Fibroblast of mammary gland (primary cell): ENCODE data around the gene SLC6A17.

Experiments
- DNase-seq: peaks from one replicate; pipeline ENCODE4 v3.0.0-alpha.2; 2010; ENCODE audit warnings: low read depth
- H3K4me3 ChIP-seq: 2 replicates; pipeline ENCODE4 v1.5.1; 2011; ENCODE audit warnings: low read depth, mild to moderate bottlenecking, low read length, moderate library complexity; ENCODE audit not compliant: control insufficient read depth
- TF ChIP-seq, protein P1 (sequence below): conservative IDR thresholded peaks from 2 replicates; pipeline ENCODE4 v1.5.1; 2011; ENCODE audit warnings: low read depth, low read length, inconsistent platforms; ENCODE audit not compliant: control insufficient read depth, insufficient read depth

SLC6A17 gene

DNA sequence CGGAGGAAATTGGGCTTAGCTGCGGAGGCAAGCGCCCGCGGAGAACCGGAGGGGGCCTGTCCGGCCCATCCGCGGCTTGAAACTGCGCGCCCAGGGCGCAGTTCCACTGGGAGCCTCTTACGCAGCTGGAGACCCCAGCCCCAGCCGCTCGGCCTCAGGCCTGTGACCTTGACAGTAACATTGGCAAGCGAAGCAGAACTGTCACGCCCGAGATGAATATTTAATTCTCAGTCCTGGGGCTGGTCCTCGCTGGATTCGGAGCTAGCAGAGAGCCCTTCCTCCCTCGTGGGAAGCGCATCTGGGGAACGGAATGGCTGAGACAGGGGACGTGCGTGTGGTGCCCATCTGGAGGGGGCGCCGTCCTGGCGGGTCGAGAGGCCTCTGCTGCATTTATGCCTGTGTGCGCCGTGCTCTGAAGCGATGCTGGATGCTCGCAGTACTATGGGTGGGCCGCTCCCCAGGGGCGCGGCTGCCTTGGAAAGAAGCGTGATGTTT, 928 bp downstream of the SLC6A17 start:
- TF ChIP-seq, protein P1, sequence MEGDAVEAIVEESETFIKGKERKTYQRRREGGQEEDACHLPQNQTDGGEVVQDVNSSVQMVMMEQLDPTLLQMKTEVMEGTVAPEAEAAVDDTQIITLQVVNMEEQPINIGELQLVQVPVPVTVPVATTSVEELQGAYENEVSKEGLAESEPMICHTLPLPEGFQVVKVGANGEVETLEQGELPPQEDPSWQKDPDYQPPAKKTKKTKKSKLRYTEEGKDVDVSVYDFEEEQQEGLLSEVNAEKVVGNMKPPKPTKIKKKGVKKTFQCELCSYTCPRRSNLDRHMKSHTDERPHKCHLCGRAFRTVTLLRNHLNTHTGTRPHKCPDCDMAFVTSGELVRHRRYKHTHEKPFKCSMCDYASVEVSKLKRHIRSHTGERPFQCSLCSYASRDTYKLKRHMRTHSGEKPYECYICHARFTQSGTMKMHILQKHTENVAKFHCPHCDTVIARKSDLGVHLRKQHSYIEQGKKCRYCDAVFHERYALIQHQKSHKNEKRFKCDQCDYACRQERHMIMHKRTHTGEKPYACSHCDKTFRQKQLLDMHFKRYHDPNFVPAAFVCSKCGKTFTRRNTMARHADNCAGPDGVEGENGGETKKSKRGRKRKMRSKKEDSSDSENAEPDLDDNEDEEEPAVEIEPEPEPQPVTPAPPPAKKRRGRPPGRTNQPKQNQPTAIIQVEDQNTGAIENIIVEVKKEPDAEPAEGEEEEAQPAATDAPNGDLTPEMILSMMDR, result no peak
- peak; percentile 8 for DNase-seq
- no peak overlapping the region for H3K4me3 ChIP-seq

DNA sequence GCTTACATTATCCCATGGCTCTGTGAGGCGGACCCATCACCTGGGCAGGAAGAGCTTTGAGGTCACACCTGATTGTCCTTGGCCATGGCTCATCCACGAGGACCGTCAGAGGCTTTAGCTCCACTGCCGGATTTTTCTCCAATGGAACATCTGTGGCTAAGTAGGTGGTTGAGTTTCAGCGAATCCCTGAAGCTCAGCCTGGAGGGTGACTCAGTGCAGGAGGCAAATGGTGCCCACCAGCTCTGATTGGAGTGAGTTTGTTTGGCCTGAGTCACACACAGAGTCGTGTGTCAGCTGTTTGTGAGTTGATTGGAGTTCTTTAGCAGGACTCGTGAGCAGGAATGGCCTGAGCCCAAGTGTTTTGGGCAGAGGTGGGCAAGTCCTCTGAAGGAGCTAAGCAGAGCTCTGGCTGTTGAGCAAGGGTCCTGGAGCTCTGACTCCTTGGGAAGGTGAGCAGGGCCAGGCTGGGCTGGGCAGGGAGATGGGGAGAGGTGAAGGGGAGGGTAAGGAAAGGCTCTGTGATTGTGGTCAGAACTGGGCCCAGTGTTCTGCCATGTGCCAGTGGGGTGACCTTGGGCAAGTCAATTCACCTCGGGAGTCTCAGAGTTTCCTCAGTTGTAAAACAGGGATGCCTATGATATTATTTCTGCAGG, 2.0 kb downstream of the SLC6A17 start:
- TF ChIP-seq, protein P1, result no peak
- H3K4me3 ChIP-seq, result no peak overlapping the region
- peak; percentile 69 for DNase-seq

DNA sequence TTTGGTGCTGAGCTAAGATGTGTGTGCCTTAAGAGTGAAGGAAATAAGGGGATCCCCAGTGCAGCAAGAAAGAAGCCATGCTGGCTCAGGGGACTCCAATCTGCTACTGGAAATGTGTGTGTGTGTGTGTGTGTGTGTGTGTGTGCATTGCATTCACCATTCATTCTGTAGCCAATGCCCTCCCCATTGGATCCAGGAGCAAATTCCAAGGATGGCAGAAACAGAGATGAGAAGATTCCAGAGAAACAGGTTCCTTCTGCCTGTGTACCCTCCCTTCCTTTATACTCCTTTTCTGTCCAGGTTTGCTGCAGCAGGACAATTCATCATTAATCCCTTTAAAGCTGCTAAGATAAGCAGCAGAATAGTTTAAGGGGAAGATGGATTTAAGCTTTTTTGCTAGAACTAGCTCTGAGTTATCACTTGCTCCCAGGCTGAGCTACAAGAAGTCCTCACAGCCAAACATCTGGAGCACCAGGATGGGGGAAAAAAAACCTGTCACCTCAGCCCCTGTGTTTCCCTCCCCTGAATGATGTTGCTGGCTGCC, 3.2 kb downstream of the SLC6A17 start:
- TF ChIP-seq, protein P1, result no peak

DNA sequence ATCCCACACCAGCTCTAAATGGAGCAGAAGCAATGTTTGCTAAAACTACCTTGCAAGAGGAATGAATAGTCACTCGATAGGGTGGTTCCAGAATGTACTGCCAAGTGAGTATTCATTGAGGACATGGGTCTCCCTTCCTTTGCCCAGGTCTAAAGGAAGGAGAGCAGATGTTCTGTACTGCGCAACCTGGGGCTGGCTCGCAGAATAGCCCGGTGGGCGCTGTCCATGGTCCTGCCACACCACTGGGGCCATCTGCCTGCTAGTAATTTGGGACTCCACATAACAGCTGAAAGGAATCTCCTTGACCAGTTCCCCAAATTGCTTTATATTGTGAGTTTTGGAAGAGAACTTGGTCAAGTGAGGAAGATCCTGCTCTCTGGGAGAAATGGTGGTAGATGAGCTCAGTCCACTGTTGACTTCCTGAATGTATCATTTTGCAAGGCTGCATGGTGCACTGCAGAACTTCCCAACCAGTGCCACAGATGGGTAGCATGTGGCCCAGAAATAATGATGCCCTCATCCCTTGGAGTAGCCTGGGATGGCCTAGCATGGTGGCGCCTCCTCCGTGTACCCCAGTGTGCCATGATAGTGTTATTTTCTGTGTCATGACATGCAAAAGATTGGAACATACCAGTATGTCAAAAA, 5.7 kb downstream of the SLC6A17 start:
- DNase-seq, result peak; percentile 50
- TF ChIP-seq, protein P1, result no peak
- H3K4me3 ChIP-seq, result no peak overlapping the region

More for the DNA sequence above, 3.2 kb downstream of the SLC6A17 start:
- no peak overlapping the region for H3K4me3 ChIP-seq
- no peak for DNase-seq

GRCh38 chr1:110158261-110158660, 8.0 kb downstream of the SLC6A17 start:
- TF ChIP-seq, protein P1, result no peak
- no peak for DNase-seq
- H3K4me3 ChIP-seq, result no peak overlapping the region

DNA sequence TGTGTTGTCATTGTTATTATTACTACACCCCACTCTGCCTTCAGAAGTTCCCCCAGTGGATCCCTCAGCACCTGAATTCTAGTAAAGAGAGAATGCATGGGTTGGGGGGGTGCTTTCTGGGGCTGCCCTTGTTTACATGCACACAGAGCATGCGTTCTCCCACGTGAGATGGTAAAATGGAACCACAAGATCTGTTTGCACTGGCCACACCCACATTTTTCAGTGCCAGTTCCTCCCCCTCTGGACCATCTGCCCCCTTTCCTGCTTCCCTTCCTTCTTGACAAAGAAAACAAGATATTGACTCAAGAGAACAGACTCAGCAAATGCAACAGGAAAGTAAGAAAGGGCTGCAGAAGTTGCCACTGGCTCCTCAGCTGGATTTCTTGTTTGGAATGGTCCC, 8.9 kb downstream of the SLC6A17 start:
- no peak overlapping the region for H3K4me3 ChIP-seq
- TF ChIP-seq, protein P1, result no peak
- no peak for DNase-seq
